Gastrocnemius medialis (tissue), 4 donors: ENCODE data around the gene ADGRL3.

Source experiments
- CTCF ChIP-seq, 5 experiments: fragments of 450-650 bp in 3 of 5; fragments of 200-600 bp in 2 of 5; sonication (generic) in 2 of 5; IDR thresholded peaks in 4 of 5; conservative IDR thresholded peaks in 1 of 5; 1 replicate in 4 of 5; 2 replicates in 1 of 5; pipeline ENCODE4 v1.5.1; 2016 to 2019; ENCODE audit warnings: antibody characterized with exemption in 5 of 5, mild to moderate bottlenecking in 3 of 5, moderate library complexity in 3 of 5
- POLR2A ChIP-seq, 2 donors: fragments of 450-650 bp; IDR thresholded peaks; one replicate each; pipeline ENCODE4 v1.6.1; 2017; ENCODE audit warnings: antibody characterized with exemption in 2 of 2, mild to moderate bottlenecking in 2 of 2, moderate library complexity in 2 of 2

- TF ChIP-seq CTCF (IDR thresholded peaks at IDR 0.05 in 4 of 5, conservative IDR thresholded peaks at IDR 0.05 in 1 of 5) (no peak), POLR2A (IDR thresholded peaks at IDR 0.05) (no peak)
Measured at GRCh38 chr4:61520681-61521160, 320.6 kb downstream of the ADGRL3 start.
